HG02852 (cell line): ENCODE measurements around the gene CLCA1.

Experiments used
- ATAC-seq: cut with Tn5 transposase; IDR thresholded peaks from one replicate; pipeline ENCODE4 v1.9.1; 2021; ENCODE audit warnings: mild to moderate bottlenecking, moderate library complexity; ENCODE audit not compliant: unreplicated experiment

The CLCA1 gene

DNA sequence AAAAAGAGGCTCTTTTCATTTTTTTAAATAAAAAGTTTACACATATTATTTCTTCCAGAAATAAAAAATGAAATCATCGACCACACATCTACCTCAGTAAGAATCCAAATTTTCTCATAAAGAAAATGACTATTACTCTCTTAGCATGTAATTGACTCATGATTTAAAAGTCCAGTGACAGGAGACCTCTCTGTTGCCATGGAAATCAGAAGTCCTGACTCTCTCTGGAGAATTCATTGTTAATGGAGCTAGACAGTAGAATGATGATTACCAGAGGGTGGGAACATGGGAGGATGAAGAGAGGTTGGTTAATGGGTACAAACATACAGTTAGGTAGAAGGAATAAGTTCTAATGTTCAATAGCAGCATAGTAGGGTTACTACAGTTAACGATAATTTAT lies 73.1 kb downstream of the CLCA1 start:
- no peak for ATAC-seq

DNA sequence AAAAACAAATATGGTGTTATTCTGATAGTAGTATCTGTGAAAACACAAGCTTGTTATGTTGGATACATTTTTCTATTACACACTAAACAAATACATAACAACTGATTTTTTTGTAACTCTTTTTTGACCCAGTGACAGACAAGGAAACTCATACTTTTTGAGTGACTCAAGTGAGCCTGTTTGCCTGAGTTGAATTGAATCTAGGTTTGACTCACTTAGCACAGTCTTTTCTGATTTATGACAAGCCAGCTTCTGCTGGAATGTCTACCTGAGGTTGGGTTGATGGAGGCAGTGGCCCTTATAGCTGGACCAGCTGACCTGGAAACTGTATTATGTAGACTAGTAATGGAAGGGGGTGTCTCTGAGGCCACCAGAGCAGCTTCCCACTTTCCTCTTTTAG lies 73.9 kb downstream of the CLCA1 start:
- ATAC-seq = no peak

DNA sequence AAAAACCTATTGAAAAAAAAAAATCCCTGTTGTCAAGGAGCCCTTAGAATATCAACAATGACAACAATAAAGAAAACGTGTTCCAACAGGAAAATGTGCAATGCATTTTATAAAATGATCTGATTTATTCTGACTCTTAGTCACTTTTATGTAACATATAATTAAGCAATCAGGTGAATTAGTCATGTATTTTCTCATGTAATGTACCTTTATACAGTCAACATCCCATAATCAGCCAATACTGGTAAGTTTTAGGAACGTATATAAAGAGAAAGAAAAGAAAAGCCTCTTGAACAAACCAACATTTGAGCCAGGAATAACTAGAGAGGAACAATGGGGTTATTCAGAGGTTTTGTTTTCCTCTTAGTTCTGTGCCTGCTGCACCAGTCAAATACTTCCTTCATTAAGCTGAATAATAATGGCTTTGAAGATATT lies 78.1 kb downstream of the CLCA1 start, which contains the start of gene CLCA4:
CLCA4 (plus strand) TSS at position 292 of the 435 bp plus-strand sequence; CDS start at position 334, 42 bp downstream.
- ATAC-seq = no peak

DNA sequence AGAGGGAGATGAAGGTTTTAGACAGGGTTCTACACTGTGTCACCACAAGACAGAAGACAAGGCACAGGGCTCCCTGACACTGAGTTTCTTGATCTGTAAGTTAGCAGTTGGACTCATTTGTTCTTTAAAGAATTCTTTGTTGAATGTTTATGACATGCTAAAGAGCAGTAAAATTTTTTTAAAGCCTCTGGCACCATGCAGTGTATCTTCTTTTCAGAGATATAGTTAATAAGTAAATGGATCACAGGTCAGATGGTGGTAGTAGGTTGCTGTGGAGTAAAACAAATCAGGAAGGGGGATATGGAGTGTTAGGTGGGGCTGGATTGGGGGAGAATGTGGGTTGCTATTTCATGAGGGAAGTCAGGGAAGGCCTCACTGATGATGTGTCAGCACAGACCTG lies 80.1 kb downstream of the CLCA1 start:
- no peak for ATAC-seq
